Lower leg skin (tissue), 4 donors: ENCODE measurements around the gene NAV1. TPM values are rescaled to one million over a fixed set of nuclear protein-coding genes. Genes with fewer than 3 reads are reported as not detected.

ENCODE experiments used
- DNase-seq, 2 donors: peaks; one replicate each; pipeline ENCODE4 v3.0.0-alpha.2; 2019; ENCODE audit warnings: low spot score in 2 of 2
- H3K4me3 ChIP-seq: fragments of 200-600 bp; sonication (generic); 2 replicates; pipeline ENCODE4 v1.5.1; 2017; ENCODE audit warnings: mild to moderate bottlenecking, low read depth; ENCODE audit not compliant: poor library complexity, severe bottlenecking
- CTCF ChIP-seq, 3 donors: fragments of 450-650 bp; IDR thresholded peaks; one replicate each; pipeline ENCODE4 v1.5.1; 2016; ENCODE audit warnings: antibody characterized with exemption in 3 of 3, mild to moderate bottlenecking in 3 of 3, moderate library complexity in 2 of 3
- POLR2A ChIP-seq, 2 donors: fragments of 450-650 bp; IDR thresholded peaks; one replicate each; pipeline ENCODE4 v1.6.1; 2016 to 2017; ENCODE audit warnings: antibody characterized with exemption in 2 of 2, mild to moderate bottlenecking in 1 of 2, moderate library complexity in 1 of 2
- WGBS, 2 donors: methylation state at CpG; one replicate each; pipeline ENCODE4 v1.1.5; 2018; 5-methylcytosine and 5-hydroxymethylcytosine counted together
- intact Hi-C: fragments of 100-400 bp; cut with DNase I; formaldehyde crosslinking; loops from one replicate; pipeline ENCODE4 v1.15.0; 2023; ENCODE audit warnings: low total_unique reads
- total RNA-seq, 4 donors: library from RNA; depleted of rRNA; stranded (reverse); fragments of >200 nt; gene quantifications; one replicate each; pipeline ENCODE4 v1.1.0, GENCODE V29; 2016

The NAV1 gene
- total RNA-seq, 4 donors from 2014 or later, result 12.1 to 34.2 (median 19.2) TPM

DNA sequence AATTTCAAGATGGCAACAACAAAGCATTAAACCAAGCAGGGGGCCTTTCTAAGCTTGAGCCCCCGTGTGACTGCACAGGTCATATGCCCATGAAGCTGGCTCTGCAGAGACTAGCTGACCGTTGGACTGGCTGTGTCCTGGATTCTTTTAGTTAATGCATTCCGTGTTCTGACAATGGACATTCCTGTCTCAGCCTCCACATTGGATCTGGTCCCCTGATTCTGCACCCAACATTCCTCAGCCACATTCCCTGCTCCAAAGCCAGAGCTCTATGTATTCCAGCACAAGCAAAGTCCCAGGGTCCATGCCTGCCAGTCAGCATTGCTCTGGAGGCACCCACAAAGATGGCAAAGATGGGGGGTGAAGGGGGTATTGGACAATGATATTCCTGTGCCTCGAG is 5.1 kb upstream of the NAV1 start:
- DNase-seq, result peak in 1 of 2 donors; percentile 53
- TF ChIP-seq POLR2A (IDR thresholded peaks at IDR 0.05) (no peak), CTCF (IDR thresholded peaks at IDR 0.05) (no peak)
- WGBS, 2 donors, result 76 to 81% methylated on average over 4 of the region's 4 CpGs

GRCh38 chr1:201535046-201535918 is 3.6 kb upstream of the NAV1 start:
- peak in 1 of 2 donors; percentile 59 for DNase-seq
- no peak overlapping the region for H3K4me3 ChIP-seq
- intact Hi-C loops, result no loop called here

More for the DNA sequence above, 5.1 kb upstream of the NAV1 start:
- intact Hi-C loops, result no loop called here
- no peak overlapping the region for H3K4me3 ChIP-seq

DNA sequence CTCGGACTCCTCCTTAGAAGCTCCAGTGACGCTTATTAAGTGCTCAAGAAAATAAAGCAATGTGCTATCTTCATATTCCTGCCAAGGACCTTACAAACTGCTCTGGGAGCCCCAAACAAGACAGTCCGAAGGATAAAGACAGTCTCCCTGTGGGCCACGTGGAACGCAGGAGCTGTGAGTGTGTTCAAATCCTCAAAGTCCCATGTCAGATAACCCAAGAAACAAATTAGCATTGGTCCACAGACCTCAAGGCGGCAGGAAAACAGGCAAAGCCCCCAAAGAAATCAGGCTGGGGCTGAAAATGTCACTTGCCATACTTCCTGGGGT is 3.0 kb upstream of the NAV1 start:
- peak in 1 of 2 donors; percentile 82 for DNase-seq
- H3K4me3 ChIP-seq, result no peak overlapping the region
- 64 to 66% methylated on average over 6 of the region's 6 CpGs for WGBS, 2 donors
- TF ChIP-seq CTCF (IDR thresholded peaks at IDR 0.05) (no peak), POLR2A (IDR thresholded peaks at IDR 0.05) (no peak)
- intact Hi-C loops, result no loop called here

More at GRCh38 chr1:201535046-201535918, 3.6 kb upstream of the NAV1 start:
- 43 to 48% methylated on average over 6 of the region's 6 CpGs for WGBS, 2 donors
- no peak for TF ChIP-seq CTCF (IDR thresholded peaks at IDR 0.05)
- TF ChIP-seq POLR2A (IDR thresholded peaks at IDR 0.05), result no peak

DNA sequence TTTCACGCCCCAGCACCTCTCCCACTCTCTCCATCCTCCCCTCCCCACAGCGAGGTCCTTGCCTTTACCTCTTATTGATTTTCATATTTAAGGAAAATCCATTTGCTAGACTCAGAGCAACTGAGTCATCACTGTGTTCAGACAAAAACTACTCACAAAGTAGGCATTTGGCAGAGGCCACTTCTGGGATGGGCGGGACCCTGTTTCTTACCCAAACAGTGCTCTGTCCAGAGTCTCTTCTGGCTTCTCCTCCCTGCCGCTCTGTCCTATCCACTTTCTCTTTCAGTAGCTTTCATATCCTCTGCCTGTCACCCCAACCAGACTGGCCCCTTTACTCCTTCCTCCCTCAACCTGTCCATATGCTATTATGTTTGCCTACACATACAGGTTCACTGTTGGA is 2.4 kb upstream of the NAV1 start:
- WGBS, 2 donors, result 51 to 60% methylated on average over 4 of the region's 4 CpGs
- TF ChIP-seq POLR2A (IDR thresholded peaks at IDR 0.05) (no peak), CTCF (IDR thresholded peaks at IDR 0.05) (no peak)
- DNase-seq, result peak; percentile 79 to 94
- intact Hi-C loops, result no loop called here
- H3K4me3 ChIP-seq, result no peak overlapping the region

DNA sequence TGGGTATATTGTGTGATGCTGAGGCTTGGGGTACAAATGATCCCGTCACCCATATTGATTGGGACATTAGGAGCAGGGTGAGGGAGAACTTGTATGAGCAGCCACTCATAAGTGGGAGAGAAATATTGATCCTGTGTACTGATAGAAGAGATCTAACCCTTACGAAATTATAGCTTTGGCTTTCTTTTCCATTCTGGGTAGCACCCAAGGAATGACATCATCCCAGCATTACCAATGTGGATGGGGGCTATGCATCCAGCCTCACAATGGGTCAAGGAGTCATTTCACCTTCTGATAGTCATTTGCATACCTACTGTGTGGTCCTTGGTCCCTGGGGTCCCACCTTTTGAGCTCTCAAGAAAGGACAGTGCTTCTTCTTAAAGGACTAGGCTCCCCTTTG is 1.9 kb upstream of the NAV1 start:
- WGBS, 2 donors, result 58 to 74% methylated on average over 2 of the region's 2 CpGs
- no peak for DNase-seq
- no peak for TF ChIP-seq POLR2A (IDR thresholded peaks at IDR 0.05)
- no peak for TF ChIP-seq CTCF (IDR thresholded peaks at IDR 0.05)
- no peak overlapping the region for H3K4me3 ChIP-seq
- intact Hi-C loops, result no loop called here
